GM15510 (cell line): Measurements from ENCODE around the gene CADM2.

Experiments used
- POLR2A ChIP-seq: IDR thresholded peaks from 3 replicates; pipeline ENCODE4 v1.6.1; 2011; ENCODE audit warnings: borderline replicate concordance; ENCODE audit not compliant: insufficient read length; ENCODE audit errors: extremely low read depth

CADM2 gene

GRCh38 chr3:85939074-85939482 lies 980.3 kb downstream of the CADM2 start:
- no peak for TF ChIP-seq POLR2A

DNA sequence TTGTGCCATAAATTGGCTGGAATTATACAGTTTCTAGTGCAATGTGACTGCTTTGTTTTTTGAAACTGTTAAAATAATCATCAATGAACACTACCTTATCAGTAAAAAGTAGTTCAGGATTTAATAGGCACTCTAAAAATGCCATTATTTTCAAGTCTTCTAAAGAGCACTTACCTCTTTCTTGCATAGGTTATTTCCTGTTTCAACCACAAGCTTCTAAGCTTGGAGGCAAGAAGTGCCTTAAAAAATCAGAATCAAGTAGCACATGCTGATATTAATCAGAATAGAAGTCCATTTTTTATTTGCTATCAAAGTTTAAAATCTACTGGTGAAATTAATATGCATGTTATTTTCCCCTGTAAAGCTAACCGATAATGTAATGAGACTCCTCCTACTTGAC lies 991.6 kb downstream of the CADM2 start:
- no peak for TF ChIP-seq POLR2A

DNA sequence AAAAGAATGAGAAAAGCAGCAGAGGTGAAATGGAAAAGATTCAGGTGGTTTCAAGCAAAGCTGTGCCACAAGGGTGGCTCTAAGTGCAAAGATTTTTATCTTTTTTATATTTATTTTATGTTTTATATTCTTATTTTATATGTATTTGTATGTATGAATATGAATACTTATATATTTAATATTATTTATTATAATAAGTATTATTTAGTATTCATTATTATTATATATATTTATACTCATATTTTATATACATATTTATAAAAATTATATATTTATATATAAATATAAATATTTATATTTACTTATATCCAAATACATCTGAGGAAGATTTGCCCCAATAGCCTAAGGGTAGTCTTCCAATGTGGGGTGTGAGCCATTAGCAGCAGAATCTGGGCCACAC lies 1002.0 kb downstream of the CADM2 start:
- TF ChIP-seq POLR2A = no peak

DNA sequence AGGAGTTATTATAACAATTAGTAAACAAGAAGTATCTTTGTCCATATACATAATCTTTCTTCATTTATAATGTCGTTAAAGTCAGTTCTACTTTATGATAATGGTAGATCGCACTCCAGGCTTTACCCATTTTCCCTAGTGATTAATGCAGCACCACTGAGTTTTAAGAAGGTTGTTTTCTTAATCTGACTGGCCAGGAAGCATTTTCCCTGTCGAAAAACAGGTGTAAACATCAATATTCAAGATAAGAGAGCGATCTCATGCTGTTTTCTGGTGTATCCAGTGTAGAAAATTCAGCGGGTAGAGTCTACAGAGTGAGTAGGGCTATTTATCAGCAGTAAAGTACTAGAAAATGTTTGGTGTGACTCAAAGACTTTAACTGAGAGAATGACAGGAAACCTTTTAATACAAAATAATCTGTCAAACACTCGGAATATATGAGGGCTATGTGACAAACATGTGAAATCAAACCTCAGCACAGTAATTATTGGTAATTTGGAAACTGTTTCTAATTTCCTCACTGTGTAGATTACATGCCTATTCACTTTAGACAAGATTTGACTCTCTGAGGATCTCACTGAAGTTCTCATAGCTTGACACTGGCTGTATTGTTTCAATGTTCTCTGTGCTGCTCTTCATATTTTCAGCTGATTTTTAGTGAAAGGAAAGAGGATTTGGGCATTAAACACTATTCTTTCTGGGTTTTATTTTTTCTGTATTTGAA lies 1019.0 kb downstream of the CADM2 start:
- no peak for TF ChIP-seq POLR2A

GRCh38 chr3:85979034-85979433 lies 1020.2 kb downstream of the CADM2 start:
- no peak for TF ChIP-seq POLR2A

DNA sequence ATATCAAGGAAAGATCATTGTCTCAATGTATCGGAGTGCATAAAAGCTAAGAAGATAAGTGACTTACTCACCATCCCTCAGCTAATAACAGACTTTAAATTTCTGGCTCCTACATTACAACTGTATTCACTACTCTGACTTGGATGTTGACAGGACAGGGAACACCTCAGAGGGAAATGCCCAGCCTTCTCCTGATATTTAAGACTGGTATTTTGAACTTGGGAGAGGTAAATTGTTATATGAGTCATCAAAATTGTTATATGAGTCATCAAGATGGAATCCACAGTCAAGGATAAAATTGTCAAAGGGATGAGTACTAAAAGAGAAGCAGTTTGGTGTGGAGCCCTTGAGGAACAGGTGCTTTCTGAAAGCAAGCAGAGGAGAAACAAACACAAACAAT lies 1070.8 kb downstream of the CADM2 start:
- no peak for TF ChIP-seq POLR2A

- no peak for TF ChIP-seq POLR2A
Measured at GRCh38 chr3:86037916-86038315, 1079.1 kb downstream of the CADM2 start.

DNA sequence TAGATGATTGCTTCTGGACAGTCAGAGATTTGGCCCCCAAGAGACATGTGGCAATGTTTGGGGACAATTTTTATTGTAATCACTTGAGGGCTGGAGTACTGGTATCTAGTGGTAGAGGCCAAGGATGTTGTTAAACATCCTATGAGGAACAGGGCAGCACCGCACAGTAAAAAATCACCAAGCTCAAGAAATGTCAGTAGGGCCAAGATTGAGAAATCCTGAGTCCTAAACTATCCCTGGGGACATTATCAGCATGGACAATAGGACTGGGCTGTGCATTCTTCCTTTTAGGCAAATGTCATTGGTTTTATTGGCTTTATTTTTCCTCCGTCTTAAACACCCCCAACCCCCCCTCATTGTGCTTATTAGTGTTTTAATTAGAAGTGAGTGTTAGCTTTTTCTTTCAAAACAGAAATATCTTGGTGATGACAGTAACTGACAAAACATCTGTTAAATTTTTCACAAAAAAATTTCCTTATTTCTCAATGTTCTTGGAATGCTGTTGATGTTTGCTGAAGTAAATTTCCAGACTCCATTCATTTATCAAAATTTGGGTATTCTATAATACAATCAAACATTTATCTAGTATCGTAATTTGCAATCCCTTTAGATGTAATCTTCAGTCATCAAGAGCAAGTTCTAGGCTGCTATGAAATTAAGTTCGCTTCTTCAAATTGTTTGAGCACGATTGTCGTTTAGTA lies 1087.8 kb downstream of the CADM2 start:
- TF ChIP-seq POLR2A = no peak

DNA sequence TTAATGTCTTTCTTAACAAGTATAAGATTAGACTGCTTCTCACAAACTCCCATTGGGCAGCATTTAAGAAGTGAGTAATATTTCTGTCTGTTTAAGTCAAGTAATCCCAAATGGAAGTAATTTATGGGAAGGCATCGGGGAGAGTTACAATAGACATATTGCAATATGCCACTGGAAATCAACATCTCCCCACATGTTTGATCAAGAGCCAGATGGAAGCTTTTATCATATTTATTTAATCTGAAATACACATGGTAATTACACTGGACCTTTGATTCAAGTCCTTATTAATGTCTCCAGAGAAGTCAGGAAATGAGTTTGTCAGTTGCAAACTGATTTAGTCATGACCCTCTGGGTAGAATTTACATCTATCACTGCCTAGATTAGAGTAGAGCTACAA lies 1088.4 kb downstream of the CADM2 start:
- TF ChIP-seq POLR2A = no peak

GRCh38 chr3:86051058-86051457 lies 1092.3 kb downstream of the CADM2 start:
- no peak for TF ChIP-seq POLR2A

GRCh38 chr3:86056032-86056431 lies 1097.2 kb downstream of the CADM2 start:
- TF ChIP-seq POLR2A = no peak

DNA sequence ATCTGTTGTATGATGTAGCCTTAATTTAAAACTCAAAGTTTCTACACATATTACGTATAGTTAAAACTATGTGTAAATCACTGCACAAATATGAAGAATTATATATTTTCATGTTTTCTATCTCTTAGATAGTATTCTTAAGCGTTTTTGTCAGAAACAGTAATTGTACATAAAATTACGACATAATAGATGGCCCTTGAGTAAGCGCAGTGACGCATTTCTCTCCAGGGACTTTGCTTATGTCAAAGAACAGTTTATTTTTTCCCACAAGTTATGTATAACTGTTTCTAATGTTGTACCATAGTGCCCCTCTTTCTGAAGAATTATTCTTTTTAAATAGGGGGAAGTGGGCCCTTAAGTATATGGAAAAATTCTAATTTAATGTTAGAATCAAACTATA lies 1098.2 kb downstream of the CADM2 start:
- TF ChIP-seq POLR2A = no peak

DNA sequence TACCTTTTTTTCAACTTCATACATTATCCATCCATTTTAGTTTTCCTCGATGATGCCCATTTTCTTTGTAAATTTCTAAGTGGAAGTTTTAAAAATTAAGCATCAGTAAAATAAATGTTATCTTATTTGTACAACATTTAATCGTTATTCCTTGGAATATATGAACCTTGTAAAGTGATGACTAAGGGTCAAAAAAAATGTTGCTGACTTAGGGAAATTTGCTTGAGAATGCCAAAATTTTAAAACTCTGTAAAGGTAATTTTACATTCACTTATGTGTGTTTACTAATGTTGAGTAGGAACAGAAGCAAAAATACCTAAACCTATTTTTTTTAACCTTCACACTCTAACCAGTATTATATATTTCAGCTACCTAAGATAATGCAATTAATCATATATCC lies 1115.0 kb downstream of the CADM2 start:
- no peak for TF ChIP-seq POLR2A

GRCh38 chr3:86087160-86087871 lies 1128.5 kb downstream of the CADM2 start:
- no peak for TF ChIP-seq POLR2A

DNA sequence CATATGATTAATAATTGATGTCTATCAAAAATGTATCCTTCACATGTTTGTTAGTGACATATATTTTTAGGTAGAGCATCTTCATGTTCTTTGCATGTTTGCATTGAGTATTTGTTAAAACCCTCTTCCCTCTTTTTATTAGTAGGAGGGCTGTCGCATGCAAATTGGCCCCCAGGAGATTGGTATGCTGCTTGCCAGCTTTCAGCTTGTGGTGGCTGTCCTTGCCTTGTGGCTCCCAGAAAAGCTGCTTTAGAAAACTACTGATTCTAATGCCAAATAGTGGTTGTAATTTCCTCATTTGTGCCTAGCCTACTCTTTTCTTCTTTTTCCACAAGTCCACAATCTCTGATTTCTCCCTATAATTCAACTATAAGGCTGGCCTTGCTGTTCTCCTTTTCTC lies 1145.4 kb downstream of the CADM2 start:
- no peak for TF ChIP-seq POLR2A
